ENCODE measurements around the gene BRF1.

DNA sequence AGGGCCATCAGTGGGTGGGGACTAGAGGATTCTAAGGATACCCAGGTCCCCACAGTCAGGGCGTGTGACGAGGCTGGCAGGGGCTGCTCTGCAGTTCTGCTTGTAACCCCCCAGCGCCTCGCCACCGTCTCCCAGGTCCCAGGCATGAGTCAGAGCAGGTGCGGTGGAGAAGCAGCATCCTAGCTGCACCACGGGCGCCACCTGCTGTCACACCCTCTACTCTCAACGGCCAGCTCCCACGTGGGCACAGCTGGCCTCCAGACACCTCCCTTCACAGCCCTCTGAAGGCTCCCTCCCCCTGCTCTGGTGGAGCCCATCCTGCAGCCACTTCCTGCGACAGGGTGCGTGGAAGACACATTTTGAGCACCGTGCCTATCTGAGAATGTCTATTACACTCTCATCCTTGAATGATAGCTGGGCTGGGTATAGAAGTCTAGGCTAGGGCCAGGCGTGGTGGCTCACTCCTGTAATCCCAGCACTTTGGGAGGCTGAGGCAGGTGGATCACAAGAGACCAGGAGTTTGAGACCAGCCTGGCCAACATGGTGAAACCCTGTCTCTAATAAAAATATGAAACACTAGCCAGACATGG lies 112.8 kb downstream of the BRF1 start:
- TF ChIP-seq, protein P1, sequence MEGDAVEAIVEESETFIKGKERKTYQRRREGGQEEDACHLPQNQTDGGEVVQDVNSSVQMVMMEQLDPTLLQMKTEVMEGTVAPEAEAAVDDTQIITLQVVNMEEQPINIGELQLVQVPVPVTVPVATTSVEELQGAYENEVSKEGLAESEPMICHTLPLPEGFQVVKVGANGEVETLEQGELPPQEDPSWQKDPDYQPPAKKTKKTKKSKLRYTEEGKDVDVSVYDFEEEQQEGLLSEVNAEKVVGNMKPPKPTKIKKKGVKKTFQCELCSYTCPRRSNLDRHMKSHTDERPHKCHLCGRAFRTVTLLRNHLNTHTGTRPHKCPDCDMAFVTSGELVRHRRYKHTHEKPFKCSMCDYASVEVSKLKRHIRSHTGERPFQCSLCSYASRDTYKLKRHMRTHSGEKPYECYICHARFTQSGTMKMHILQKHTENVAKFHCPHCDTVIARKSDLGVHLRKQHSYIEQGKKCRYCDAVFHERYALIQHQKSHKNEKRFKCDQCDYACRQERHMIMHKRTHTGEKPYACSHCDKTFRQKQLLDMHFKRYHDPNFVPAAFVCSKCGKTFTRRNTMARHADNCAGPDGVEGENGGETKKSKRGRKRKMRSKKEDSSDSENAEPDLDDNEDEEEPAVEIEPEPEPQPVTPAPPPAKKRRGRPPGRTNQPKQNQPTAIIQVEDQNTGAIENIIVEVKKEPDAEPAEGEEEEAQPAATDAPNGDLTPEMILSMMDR (IDR thresholded peaks at IDR 0.05; ENCODE audit: low read depth, low read length, poor library complexity, severe bottlenecking), result no peak
- TF ChIP-seq EZH2phosphoT487 (IDR thresholded peaks at IDR 0.05; ENCODE audit: borderline replicate concordance, low read length), result no peak

All from DOHH2 (cell line).